ENCODE results near the gene JAM3.
"Not testable (repeated sequence)": the region's sequence is repeated elsewhere in the genome, so short reads cannot be mapped to it uniquely, and the experiment has no call there.

The JAM3 gene

DNA sequence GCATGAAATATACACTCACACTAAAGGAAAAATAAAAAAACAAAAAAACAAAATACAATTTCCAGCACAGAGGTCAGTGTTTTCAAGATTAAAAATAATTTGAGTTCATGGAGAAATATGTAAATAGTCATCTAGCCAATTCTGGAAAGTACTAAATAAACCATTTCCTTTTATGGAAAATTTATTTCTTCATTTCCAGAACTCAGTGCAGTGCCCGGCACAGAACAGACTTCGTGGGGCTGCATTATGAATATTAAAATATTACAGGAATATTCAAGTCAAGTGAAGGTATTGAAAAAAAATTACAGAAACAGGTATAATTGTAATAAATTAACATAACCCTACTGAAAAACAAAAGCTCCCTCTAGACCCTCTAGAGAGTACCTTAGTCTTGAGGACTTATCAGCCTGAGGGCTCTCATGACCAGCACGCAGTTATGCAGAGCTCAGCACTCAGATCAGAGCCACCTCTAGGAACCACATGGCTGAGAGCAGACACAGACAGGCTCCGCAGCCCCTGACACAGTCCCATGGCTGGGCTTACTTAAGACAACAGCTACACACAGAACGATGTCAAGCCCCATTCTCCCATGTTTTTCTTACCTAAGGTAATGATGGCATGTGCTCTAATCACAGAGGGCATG lies 109.3 kb downstream of the JAM3 start:
- Histone ChIP-seq H3K27ac (ENCODE audit: low read depth, low read length) (no peak overlapping the region), H3K9ac (ENCODE audit: low read length) (no peak overlapping the region), H3K4me3 (ENCODE audit: low read depth in 1 of 2, low read length in 2 of 2) (no peak overlapping the region), H3K4me1 (ENCODE audit: insufficient read depth, low read length) (no peaks in the 10 kb centered on the region), H3K9me3 (ENCODE audit: low read length) (no peaks in the 10 kb centered on the region), H3K36me3 (ENCODE audit: insufficient read depth, low read length) (peaks cover 20% of the 10 kb centered on the region), H3K27me3 (ENCODE audit: control insufficient read depth in 1 of 2, insufficient read depth in 2 of 2, low read length in 2 of 2) (no peaks in the 10 kb centered on the region)

DNA sequence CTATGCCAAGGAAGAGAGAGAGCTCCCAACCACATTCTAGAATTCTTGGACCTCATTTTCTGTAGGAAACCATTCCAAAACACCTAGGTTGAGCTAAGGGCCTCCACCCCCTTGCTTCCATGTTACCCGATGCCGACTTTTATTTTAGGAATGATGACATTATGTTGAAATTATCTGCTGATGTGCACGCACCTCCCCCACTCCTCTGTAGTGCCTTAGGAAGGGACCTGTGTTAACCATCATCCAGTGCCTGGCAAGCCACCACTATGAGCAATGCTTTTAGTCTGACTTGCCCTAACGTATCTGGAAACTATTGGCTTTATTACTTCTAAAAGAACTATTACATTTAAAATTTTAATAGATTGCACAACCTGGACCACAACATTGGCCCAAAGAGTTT lies 112.8 kb downstream of the JAM3 start:
- no peaks in the 10 kb centered on the region for H3K27me3 ChIP-seq (ENCODE audit: control insufficient read depth in 1 of 2, insufficient read depth in 2 of 2, low read length in 2 of 2)
- H3K9me3 ChIP-seq (ENCODE audit: low read length), result no peaks in the 10 kb centered on the region
- H3K27ac ChIP-seq (ENCODE audit: low read depth, low read length), result no peak overlapping the region
- H3K4me3 ChIP-seq (ENCODE audit: low read depth in 1 of 2, low read length in 2 of 2), result no peak overlapping the region
- no peaks in the 10 kb centered on the region for H3K4me1 ChIP-seq (ENCODE audit: insufficient read depth, low read length)
- H3K36me3 ChIP-seq (ENCODE audit: insufficient read depth, low read length), result peaks cover 23% of the 10 kb centered on the region
- no peak overlapping the region for H3K9ac ChIP-seq (ENCODE audit: low read length)

GRCh38 chr11:134188092-134188491 lies 119.2 kb downstream of the JAM3 start:
- not testable (repeated sequence) for H3K9me3 ChIP-seq (ENCODE audit: low read length); H3K9ac ChIP-seq (ENCODE audit: low read length); H3K27ac ChIP-seq (ENCODE audit: low read depth, low read length); H3K4me3 ChIP-seq (ENCODE audit: low read depth in 1 of 2, low read length in 2 of 2); H3K27me3 ChIP-seq (ENCODE audit: control insufficient read depth in 1 of 2, insufficient read depth in 2 of 2, low read length in 2 of 2); H3K4me1 ChIP-seq (ENCODE audit: insufficient read depth, low read length)
- H3K36me3 ChIP-seq (ENCODE audit: insufficient read depth, low read length), result peaks cover 22% of the 10 kb centered on the region

DNA sequence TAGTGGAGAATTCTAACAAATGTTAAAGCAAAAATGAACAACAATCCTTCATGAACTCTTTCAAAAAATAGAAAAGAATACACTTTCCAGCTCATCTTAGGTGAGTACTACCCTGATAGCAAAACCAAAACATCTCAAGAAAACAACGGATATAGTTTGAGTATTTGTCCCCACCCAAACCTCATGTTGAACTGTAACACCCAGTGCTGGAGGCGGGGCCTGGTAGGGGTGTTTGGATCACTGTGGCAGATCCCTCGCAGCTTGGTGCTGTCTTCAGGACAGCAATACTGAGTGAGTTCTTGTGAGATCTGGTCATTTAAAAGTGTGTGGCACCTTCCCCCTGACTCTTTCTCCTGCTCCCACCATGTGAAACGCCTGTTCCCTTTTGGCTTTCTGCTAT lies 127.9 kb downstream of the JAM3 start:
- Histone ChIP-seq H3K4me3 (ENCODE audit: low read depth in 1 of 2, low read length in 2 of 2) (no peak overlapping the region), H3K27me3 (ENCODE audit: control insufficient read depth in 1 of 2, insufficient read depth in 2 of 2, low read length in 2 of 2) (no peaks in the 10 kb centered on the region), H3K36me3 (ENCODE audit: insufficient read depth, low read length) (peaks cover 1% of the 10 kb centered on the region), H3K4me1 (ENCODE audit: insufficient read depth, low read length) (no peaks in the 10 kb centered on the region), H3K27ac (ENCODE audit: low read depth, low read length) (no peak overlapping the region), H3K9me3 (ENCODE audit: low read length) (no peaks in the 10 kb centered on the region), H3K9ac (ENCODE audit: low read length) (no peak overlapping the region)

GRCh38 chr11:134199531-134199930 lies 130.7 kb downstream of the JAM3 start:
- H3K36me3 ChIP-seq (ENCODE audit: insufficient read depth, low read length), result peaks cover 12% of the 10 kb centered on the region
- no peaks in the 10 kb centered on the region for H3K27me3 ChIP-seq (ENCODE audit: control insufficient read depth in 1 of 2, insufficient read depth in 2 of 2, low read length in 2 of 2)
- H3K9me3 ChIP-seq (ENCODE audit: low read length), result no peaks in the 10 kb centered on the region
- H3K4me3 ChIP-seq (ENCODE audit: low read depth in 1 of 2, low read length in 2 of 2), result no peak overlapping the region
- H3K4me1 ChIP-seq (ENCODE audit: insufficient read depth, low read length), result no peaks in the 10 kb centered on the region
- no peak overlapping the region for H3K27ac ChIP-seq (ENCODE audit: low read depth, low read length)
- no peak overlapping the region for H3K9ac ChIP-seq (ENCODE audit: low read length)

GRCh38 chr11:134200688-134201087 lies 131.8 kb downstream of the JAM3 start:
- Histone ChIP-seq H3K36me3 (ENCODE audit: insufficient read depth, low read length) (peaks cover 12% of the 10 kb centered on the region), H3K27ac (ENCODE audit: low read depth, low read length) (no peak overlapping the region), H3K9me3 (ENCODE audit: low read length) (no peaks in the 10 kb centered on the region), H3K4me1 (ENCODE audit: insufficient read depth, low read length) (no peaks in the 10 kb centered on the region), H3K9ac (ENCODE audit: low read length) (no peak overlapping the region), H3K4me3 (ENCODE audit: low read depth in 1 of 2, low read length in 2 of 2) (no peak overlapping the region), H3K27me3 (ENCODE audit: control insufficient read depth in 1 of 2, insufficient read depth in 2 of 2, low read length in 2 of 2) (no peaks in the 10 kb centered on the region)

All from muscle layer of colon (tissue), 2 donors.